Heart right ventricle (tissue), 16 donors: ENCODE data around the gene LPP. TPM values are rescaled to one million over a fixed set of nuclear protein-coding genes. Genes with fewer than 3 reads are reported as not detected.

Experiments used
- ATAC-seq, 8 donors: fragments of 200-7000 bp; cut with Tn5 transposase; one replicate each; pipeline ENCODE4 v1.9.1; 2020; ENCODE audit warnings: mild to moderate bottlenecking in 8 of 8, moderate library complexity in 8 of 8, moderate number of reproducible peaks in 1 of 8
- DNase-seq, 2 donors: peaks; one replicate each; pipeline ENCODE4 v3.0.0-alpha.2; 2020
- H3K27ac ChIP-seq, 10 donors: fragments of 200-600 bp; sonication (generic) in 2 of 10; one replicate each; pipeline versions ENCODE4 v1.5.0 to v1.8.0; 2020 to 2022; ENCODE audit warnings: mild to moderate bottlenecking in 3 of 10
- H3K27me3 ChIP-seq, 7 donors: fragments of 200-600 bp; one replicate each; pipeline ENCODE4 v1.8.0; 2021 to 2022; ENCODE audit warnings: mild to moderate bottlenecking in 2 of 7
- H3K36me3 ChIP-seq, 9 donors: fragments of 200-600 bp; sonication (generic) in 1 of 9; one replicate each; pipeline versions ENCODE4 v1.5.0 to v1.8.0; 2020 to 2022; ENCODE audit warnings: mild to moderate bottlenecking in 2 of 9
- H3K4me1 ChIP-seq, 9 donors: fragments of 200-600 bp; sonication (generic) in 1 of 9; one replicate each; pipeline versions ENCODE4 v1.5.0 to v1.8.0; 2020 to 2022; ENCODE audit warnings: mild to moderate bottlenecking in 4 of 9
- H3K4me3 ChIP-seq, 10 donors: fragments of 200-600 bp; sonication (generic) in 2 of 10; one replicate each; pipeline versions ENCODE4 v1.5.0 to v1.8.0; 2020 to 2022; ENCODE audit warnings: mild to moderate bottlenecking in 7 of 10, moderate library complexity in 2 of 10
- H3K9me3 ChIP-seq, 11 donors: fragments of 200-600 bp in 10 of 11; sonication (generic) in 2 of 11; one replicate each; pipeline versions ENCODE4 v1.5.0 to v1.8.0; 2013 to 2022; ENCODE audit warnings: mild to moderate bottlenecking in 2 of 11, control low read depth in 1 of 11, moderate library complexity in 1 of 11
- CTCF ChIP-seq, 9 donors: fragments of 200-600 bp; sonication (generic) in 2 of 9; IDR thresholded peaks; one replicate each; pipeline versions ENCODE4 v1.5.0 to v1.8.0; 2021 to 2022; ENCODE audit warnings: antibody characterized with exemption in 9 of 9, mild to moderate bottlenecking in 5 of 9, moderate library complexity in 1 of 9
- WGBS, 2 donors: extraction: QIAGEN DNeasy Blood & Tissue Kit; methylation state at CpG; one replicate each; pipeline ENCODE4 v1.1.7; 2013; ENCODE audit warnings: inconsistent platforms in 1 of 2; 5-methylcytosine and 5-hydroxymethylcytosine counted together
- intact Hi-C, 10 donors: fragments of 100-400 bp; cut with DNase I; formaldehyde crosslinking; loops; one replicate each; pipeline versions ENCODE4 v1.11.1 to v1.14.2; 2022
- polyA plus RNA-seq, 2 donors: library from polyadenylated mRNA; stranded (reverse); fragments of 200-250 nt; gene quantifications; one replicate each; pipeline ENCODE4 v1.2.3, GENCODE V29; 2013
- total RNA-seq, 10 donors: library from RNA; stranded (reverse); fragmentation: NEBNext Ultra II Directional in 3 of 10; extraction: Animal tissue kit (Norgen Biotek cat#: 25700) in 3 of 10; gene quantifications; one replicate each; pipeline versions ENCODE4 v1.2.1 to v1.2.4, GENCODE V29; 2021 to 2023
- donor health status: Arrhythmogenic right ventricular cardiomyopathy.
- donor health status: ischemic (EF 13 %, LVEDD 7.1; RV severe dilation, severe dysfunction).
- donor health status: healthy with polysubstance abuse.
- donor health status: DM: no; HTN: yes; CAD: no.
- donor health status: DM: no; HTN: no; CAD: no.
- donor health status: ischemic (EF 25% LVEDD 6.9; RV normal size, moderate dysfunction).
- donor health status: ischemic (EF 25% LVEDD 5.7; RV mildly dilated, moderate dysfunction).
- donor health status: healthy.
- donor health status: DM: yes; HTN: yes; CAD: no.
- donor health status: Ischemic cardiomyopathy.
- donor health status: ischemic (EF 35%, LVEDD 5.7; RV mildly dilated, moderate dysfunction).
- donor health status: nonischemic (EF 11% LVEDD 7.7; RV severe dilation, severe dysfunction).
- donor health status: DM: yes; HTN: yes; CAD: no.
- donor health status: PGD.
- donor health status: ischemic (EF 29% LVEDD 5.4; RV normal size, mild dysfunction).
- donor health status: nonischemic (EF 23%, LVEDD 6.1; RV moderate dilation, normal function).

Gene LPP
- total and polyA plus RNA-seq, 12 donors = 8.5 to 188 (median 140) TPM

- 64 to 71% methylated on average over 2 of the region's 2 CpGs for WGBS, 2 donors
- Histone ChIP-seq H3K4me3 (no peak overlapping the region), H3K9me3 (peaks cover 0 to 4% (median 0%) of the 10 kb centered on the region in 11 donors), H3K27ac (peak overlapping the region in 1 of 10 donors; percentile 64), H3K27me3 (no peaks in the 10 kb centered on the region), H3K36me3 (no peaks in the 10 kb centered on the region), H3K4me1 (peaks cover 0 to 57% (median 12%) of the 10 kb centered on the region in 9 donors)
- TF ChIP-seq CTCF (IDR thresholded peaks at IDR 0.05) = no peak
- intact Hi-C loops = no loop called here
- no peak for DNase-seq
- no peak for ATAC-seq
These were observed 760.6 kb downstream of the LPP start for GRCh38 chr3:188914552-188914951.

- intact Hi-C loops = loop anchor here in 1 of 10 donors (1.0 kb wide), 1 partner anchor 28 kb away; no protein-coding TSS in a partner anchor
- H3K27ac ChIP-seq = peak overlapping the region in 1 of 10 donors; percentile 64
These were observed 761.2 kb downstream of the LPP start for GRCh38 chr3:188915127-188915526.

GRCh38 chr3:188916934-188917401 lies 763.0 kb downstream of the LPP start:
- H3K27ac ChIP-seq = peak overlapping the region in 1 of 10 donors; percentile 64
- intact Hi-C loops = no loop called here
- DNase-seq = no peak
- ATAC-seq = peak in 6 of 8 donors; percentile 29 to 72 (median 54)
- peaks cover 0 to 7% (median 0%) of the 10 kb centered on the region in 7 donors for H3K27me3 ChIP-seq
- no peak overlapping the region for H3K4me3 ChIP-seq
- peaks cover 0 to 50% (median 12%) of the 10 kb centered on the region in 9 donors for H3K4me1 ChIP-seq
- TF ChIP-seq CTCF (IDR thresholded peaks at IDR 0.05) = no peak
- no peaks in the 10 kb centered on the region for H3K36me3 ChIP-seq
- H3K9me3 ChIP-seq = peaks cover 0 to 9% (median 0%) of the 10 kb centered on the region in 11 donors

More at GRCh38 chr3:188915127-188915526, 761.2 kb downstream of the LPP start:
- Histone ChIP-seq H3K4me1 (peaks cover 0 to 57% (median 12%) of the 10 kb centered on the region in 9 donors), H3K27me3 (peaks cover 0 to 1% (median 0%) of the 10 kb centered on the region in 7 donors), H3K36me3 (no peaks in the 10 kb centered on the region), H3K9me3 (peaks cover 0 to 5% (median 0%) of the 10 kb centered on the region in 11 donors), H3K4me3 (no peak overlapping the region)
- no peak for TF ChIP-seq CTCF (IDR thresholded peaks at IDR 0.05)
- no peak for ATAC-seq
- no peak for DNase-seq
- 63 to 96% methylated on average over 1 of the region's 1 CpG for WGBS, 2 donors

GRCh38 chr3:188918093-188918492 lies 764.1 kb downstream of the LPP start:
- H3K9me3 ChIP-seq = peaks cover 0 to 7% (median 0%) of the 10 kb centered on the region in 11 donors
- DNase-seq (no peak), ATAC-seq (no peak)
- intact Hi-C loops = no loop called here
- peaks cover 0 to 7% (median 0%) of the 10 kb centered on the region in 7 donors for H3K27me3 ChIP-seq
- H3K27ac ChIP-seq = peak overlapping the region in 1 of 10 donors; percentile 64
- peaks cover 0 to 50% (median 12%) of the 10 kb centered on the region in 9 donors for H3K4me1 ChIP-seq
- no peaks in the 10 kb centered on the region for H3K36me3 ChIP-seq
- no peak overlapping the region for H3K4me3 ChIP-seq
- TF ChIP-seq CTCF (IDR thresholded peaks at IDR 0.05) = no peak
- 91 to 96% methylated on average over 2 of the region's 2 CpGs for WGBS, 2 donors
